Cardiac fibroblast (primary cell): Measurements from ENCODE around the gene RAX2.

Source experiments
- DNase-seq, 2 donors: peaks; one replicate each; pipeline versions ENCODE4 v3.0.0 to v3.0.0-alpha.2; 2010; ENCODE audit warnings: low read depth in 2 of 2
- H3K4me3 ChIP-seq, 2 donors: replicated peaks in 1 of 2; 1 replicate in 1 of 2; 2 replicates in 1 of 2; pipeline ENCODE4 v1.5.1; 2011; ENCODE audit warnings: low read depth in 2 of 2, low read length in 2 of 2, mild to moderate bottlenecking in 2 of 2, moderate library complexity in 1 of 2
- CTCF ChIP-seq: IDR thresholded peaks from one replicate; pipeline ENCODE4 v1.5.1; 2011; ENCODE audit warnings: low read depth, mild to moderate bottlenecking, low read length, inconsistent platforms

Gene RAX2

GRCh38 chr19:3771906-3772455, at the start of gene RAX2:
RAX2 (minus strand) TSS chr19:3772228; CDS start chr19:3771742, 486 bp downstream.
- DNase-seq = no peak
- no peak for TF ChIP-seq CTCF
- H3K4me3 ChIP-seq = no peak within 1 kb of the TSS

GRCh38 chr19:3821156-3821555, 49.1 kb upstream of the RAX2 start:
- DNase-seq = no peak
- no peak for TF ChIP-seq CTCF
- H3K4me3 ChIP-seq = no peak overlapping the region

GRCh38 chr19:3819989-3820388, 48.0 kb upstream of the RAX2 start:
- no peak for TF ChIP-seq CTCF
- no peak for DNase-seq
- no peak overlapping the region for H3K4me3 ChIP-seq

GRCh38 chr19:3818918-3819317, 46.9 kb upstream of the RAX2 start:
- no peak for DNase-seq
- TF ChIP-seq CTCF = no peak
- no peak overlapping the region for H3K4me3 ChIP-seq

- DNase-seq = peak in 1 of 2 donors; percentile 60
- H3K4me3 ChIP-seq = no peak overlapping the region
- no peak for TF ChIP-seq CTCF
These were observed 46.4 kb upstream of the RAX2 start for GRCh38 chr19:3818466-3818865.

- no peak for TF ChIP-seq CTCF
- DNase-seq = no peak
- H3K4me3 ChIP-seq = no peak overlapping the region
These were observed 45.7 kb upstream of the RAX2 start for GRCh38 chr19:3817761-3818160.
